HCT116 (cell line): ENCODE results near the gene TDRD3.

Experiments
- ATF3 ChIP-seq: IDR thresholded peaks from 2 replicates; pipeline ENCODE4 v1.6.1; 2012
- CEBPB ChIP-seq: IDR thresholded peaks from 2 replicates; pipeline ENCODE4 v1.6.1; 2012; ENCODE audit warnings: low read depth
- EZH2phosphoT487 ChIP-seq: fragments of 200-600 bp; IDR thresholded peaks from 2 replicates; pipeline ENCODE4 v1.6.1; 2018; ENCODE audit warnings: antibody characterized with exemption, borderline replicate concordance
- POLR2A ChIP-seq: IDR thresholded peaks from 2 replicates; pipeline ENCODE4 v1.7.0; 2011; ENCODE audit warnings: borderline replicate concordance; ENCODE audit not compliant: insufficient read depth, insufficient read length; ENCODE audit errors: extremely low read depth
- POLR2AphosphoS5 ChIP-seq: IDR thresholded peaks from 2 replicates; pipeline ENCODE4 v1.6.1; 2011; ENCODE audit warnings: mild to moderate bottlenecking, low read depth, low read length, moderate library complexity
- SIN3A ChIP-seq: IDR thresholded peaks from 2 replicates; pipeline ENCODE4 v1.6.1; 2012; ENCODE audit warnings: low read depth
- SRF ChIP-seq: IDR thresholded peaks from 2 replicates; pipeline ENCODE4 v1.6.1; 2012; ENCODE audit warnings: low read depth
- YY1 ChIP-seq: IDR thresholded peaks from 2 replicates; pipeline ENCODE4 v1.6.1; 2011; ENCODE audit warnings: low read length, low read depth, moderate library complexity, mild to moderate bottlenecking; ENCODE audit not compliant: insufficient replicate concordance; ENCODE audit errors: extremely low read depth
- TF ChIP-seq, protein P1 (sequence below): IDR thresholded peaks from 2 replicates; pipeline ENCODE4 v1.6.1; 2012; ENCODE audit warnings: low read depth
- TF ChIP-seq, protein P2 (sequence below), 3 experiments: fragments of 200-600 bp in 1 of 3; sonication (generic) in 1 of 3; IDR thresholded peaks in 2 of 3; conservative IDR thresholded peaks in 1 of 3; 2 replicates each; pipeline ENCODE4 v1.5.1; 2012 to 2017; ENCODE audit warnings: low read depth in 2 of 3, low read length in 2 of 3, antibody characterized with exemption in 1 of 3, borderline replicate concordance in 1 of 3, control low read depth in 1 of 3, mild to moderate bottlenecking in 1 of 3, mixed read lengths in 1 of 3, mixed run types in 1 of 3, moderate library complexity in 1 of 3; ENCODE audit not compliant: insufficient read depth in 1 of 3
- TF ChIP-seq, protein P3 (sequence below): IDR thresholded peaks from 2 replicates; pipeline ENCODE4 v1.6.1; 2012

- TF ChIP-seq SIN3A (no peak), EZH2phosphoT487 (no peak), ATF3 (no peak), POLR2A (no peak), POLR2AphosphoS5 (no peak), CEBPB (no peak), SRF (no peak), YY1 (no peak)
- TF ChIP-seq, protein P1, sequence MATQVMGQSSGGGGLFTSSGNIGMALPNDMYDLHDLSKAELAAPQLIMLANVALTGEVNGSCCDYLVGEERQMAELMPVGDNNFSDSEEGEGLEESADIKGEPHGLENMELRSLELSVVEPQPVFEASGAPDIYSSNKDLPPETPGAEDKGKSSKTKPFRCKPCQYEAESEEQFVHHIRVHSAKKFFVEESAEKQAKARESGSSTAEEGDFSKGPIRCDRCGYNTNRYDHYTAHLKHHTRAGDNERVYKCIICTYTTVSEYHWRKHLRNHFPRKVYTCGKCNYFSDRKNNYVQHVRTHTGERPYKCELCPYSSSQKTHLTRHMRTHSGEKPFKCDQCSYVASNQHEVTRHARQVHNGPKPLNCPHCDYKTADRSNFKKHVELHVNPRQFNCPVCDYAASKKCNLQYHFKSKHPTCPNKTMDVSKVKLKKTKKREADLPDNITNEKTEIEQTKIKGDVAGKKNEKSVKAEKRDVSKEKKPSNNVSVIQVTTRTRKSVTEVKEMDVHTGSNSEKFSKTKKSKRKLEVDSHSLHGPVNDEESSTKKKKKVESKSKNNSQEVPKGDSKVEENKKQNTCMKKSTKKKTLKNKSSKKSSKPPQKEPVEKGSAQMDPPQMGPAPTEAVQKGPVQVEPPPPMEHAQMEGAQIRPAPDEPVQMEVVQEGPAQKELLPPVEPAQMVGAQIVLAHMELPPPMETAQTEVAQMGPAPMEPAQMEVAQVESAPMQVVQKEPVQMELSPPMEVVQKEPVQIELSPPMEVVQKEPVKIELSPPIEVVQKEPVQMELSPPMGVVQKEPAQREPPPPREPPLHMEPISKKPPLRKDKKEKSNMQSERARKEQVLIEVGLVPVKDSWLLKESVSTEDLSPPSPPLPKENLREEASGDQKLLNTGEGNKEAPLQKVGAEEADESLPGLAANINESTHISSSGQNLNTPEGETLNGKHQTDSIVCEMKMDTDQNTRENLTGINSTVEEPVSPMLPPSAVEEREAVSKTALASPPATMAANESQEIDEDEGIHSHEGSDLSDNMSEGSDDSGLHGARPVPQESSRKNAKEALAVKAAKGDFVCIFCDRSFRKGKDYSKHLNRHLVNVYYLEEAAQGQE: no peak
- TF ChIP-seq, protein P2, sequence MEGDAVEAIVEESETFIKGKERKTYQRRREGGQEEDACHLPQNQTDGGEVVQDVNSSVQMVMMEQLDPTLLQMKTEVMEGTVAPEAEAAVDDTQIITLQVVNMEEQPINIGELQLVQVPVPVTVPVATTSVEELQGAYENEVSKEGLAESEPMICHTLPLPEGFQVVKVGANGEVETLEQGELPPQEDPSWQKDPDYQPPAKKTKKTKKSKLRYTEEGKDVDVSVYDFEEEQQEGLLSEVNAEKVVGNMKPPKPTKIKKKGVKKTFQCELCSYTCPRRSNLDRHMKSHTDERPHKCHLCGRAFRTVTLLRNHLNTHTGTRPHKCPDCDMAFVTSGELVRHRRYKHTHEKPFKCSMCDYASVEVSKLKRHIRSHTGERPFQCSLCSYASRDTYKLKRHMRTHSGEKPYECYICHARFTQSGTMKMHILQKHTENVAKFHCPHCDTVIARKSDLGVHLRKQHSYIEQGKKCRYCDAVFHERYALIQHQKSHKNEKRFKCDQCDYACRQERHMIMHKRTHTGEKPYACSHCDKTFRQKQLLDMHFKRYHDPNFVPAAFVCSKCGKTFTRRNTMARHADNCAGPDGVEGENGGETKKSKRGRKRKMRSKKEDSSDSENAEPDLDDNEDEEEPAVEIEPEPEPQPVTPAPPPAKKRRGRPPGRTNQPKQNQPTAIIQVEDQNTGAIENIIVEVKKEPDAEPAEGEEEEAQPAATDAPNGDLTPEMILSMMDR (IDR thresholded peaks at IDR 0.05 in 2 of 3, conservative IDR thresholded peaks at IDR 0.05 in 1 of 3; ENCODE audit: borderline replicate concordance in 1 of 3, insufficient read depth in 1 of 3, low read depth in 2 of 3, low read length in 2 of 3): no peak
- TF ChIP-seq, protein P3, sequence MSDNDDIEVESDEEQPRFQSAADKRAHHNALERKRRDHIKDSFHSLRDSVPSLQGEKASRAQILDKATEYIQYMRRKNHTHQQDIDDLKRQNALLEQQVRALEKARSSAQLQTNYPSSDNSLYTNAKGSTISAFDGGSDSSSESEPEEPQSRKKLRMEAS: no peak
Observed at GRCh38 chr13:60572855-60573254, 175.8 kb downstream of the TDRD3 start.
